GM19468 (cell line): ENCODE measurements around the gene STMN1.

Experiments
- ATAC-seq: cut with Tn5 transposase; IDR thresholded peaks from one replicate; pipeline ENCODE4 v1.9.1; 2021; ENCODE audit warnings: mild to moderate bottlenecking, moderate library complexity, moderate number of reproducible peaks; ENCODE audit not compliant: unreplicated experiment; ENCODE audit errors: extremely low read depth

The STMN1 gene

GRCh38 chr1:25922056-25922970 is 16.1 kb upstream of the STMN1 start:
- ATAC-seq = no peak

GRCh38 chr1:25918615-25919014 is 12.4 kb upstream of the STMN1 start:
- no peak for ATAC-seq

GRCh38 chr1:25917996-25918395 is 11.8 kb upstream of the STMN1 start:
- ATAC-seq = no peak

- ATAC-seq = no peak
Measured at GRCh38 chr1:25916460-25916859, 10.2 kb upstream of the STMN1 start.

- no peak for ATAC-seq
Measured at GRCh38 chr1:25914074-25914995, 8.1 kb upstream of the STMN1 start.

- ATAC-seq = no peak
Measured at GRCh38 chr1:25913206-25913605, 7.0 kb upstream of the STMN1 start.

GRCh38 chr1:25912076-25912831 is 6.0 kb upstream of the STMN1 start:
- no peak for ATAC-seq

- ATAC-seq = no peak
Measured at GRCh38 chr1:25911162-25911561, 4.9 kb upstream of the STMN1 start.

- ATAC-seq = no peak
Measured at GRCh38 chr1:25909040-25909439, 2.8 kb upstream of the STMN1 start.

- no peak for ATAC-seq
Measured at GRCh38 chr1:25908161-25908560, 1.9 kb upstream of the STMN1 start.

- no peak for ATAC-seq
Measured at GRCh38 chr1:25907601-25908000, 1.4 kb upstream of the STMN1 start.

GRCh38 chr1:25906644-25907300 is 553 bp upstream of the STMN1 start:
- ATAC-seq = no peak

GRCh38 chr1:25904943-25905679 is 1.1 kb downstream of the STMN1 start:
- ATAC-seq = no peak

GRCh38 chr1:25903986-25904385 is 2.2 kb downstream of the STMN1 start:
- no peak for ATAC-seq

- ATAC-seq = no peak
Measured at GRCh38 chr1:25902462-25902861, 3.8 kb downstream of the STMN1 start.

GRCh38 chr1:25900219-25900618 is 6.0 kb downstream of the STMN1 start:
- ATAC-seq = no peak

- no peak for ATAC-seq
Measured at GRCh38 chr1:25899792-25900191, 6.4 kb downstream of the STMN1 start.

GRCh38 chr1:25898223-25899015 is 7.8 kb downstream of the STMN1 start:
- ATAC-seq = no peak
